AG09319 (cell line): ENCODE measurements around the gene AUTS2.

Experiments
- DNase-seq: peaks from one replicate; pipeline ENCODE4 v3.0.0-alpha.2; 2010; ENCODE audit warnings: low read depth; ENCODE audit errors: extremely low read depth
- CTCF ChIP-seq: IDR thresholded peaks from 2 replicates; pipeline ENCODE4 v1.5.1; 2011; ENCODE audit warnings: low read depth, mild to moderate bottlenecking, inconsistent platforms, low read length, moderate library complexity

AUTS2 gene

DNA sequence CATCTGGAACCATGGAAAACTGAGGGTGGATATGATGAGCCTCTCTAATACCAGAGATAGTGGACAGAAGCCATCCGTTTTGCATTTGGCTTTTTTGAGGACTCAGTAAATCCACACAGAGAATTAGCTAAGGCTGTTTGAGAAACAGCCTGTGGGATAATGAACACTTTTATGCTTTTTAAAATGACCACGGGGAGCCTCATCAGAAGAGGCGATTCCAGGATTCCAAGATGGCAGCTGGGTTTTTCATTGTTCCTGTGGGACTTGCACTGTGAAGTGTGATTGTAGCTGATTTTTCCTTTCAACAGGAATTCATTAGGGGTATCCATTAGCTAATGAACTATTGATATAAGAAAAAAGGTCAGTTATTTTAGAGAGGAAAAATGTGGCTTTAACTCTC lies 353.2 kb downstream of the AUTS2 start:
- no peak for TF ChIP-seq CTCF
- DNase-seq = no peak

DNA sequence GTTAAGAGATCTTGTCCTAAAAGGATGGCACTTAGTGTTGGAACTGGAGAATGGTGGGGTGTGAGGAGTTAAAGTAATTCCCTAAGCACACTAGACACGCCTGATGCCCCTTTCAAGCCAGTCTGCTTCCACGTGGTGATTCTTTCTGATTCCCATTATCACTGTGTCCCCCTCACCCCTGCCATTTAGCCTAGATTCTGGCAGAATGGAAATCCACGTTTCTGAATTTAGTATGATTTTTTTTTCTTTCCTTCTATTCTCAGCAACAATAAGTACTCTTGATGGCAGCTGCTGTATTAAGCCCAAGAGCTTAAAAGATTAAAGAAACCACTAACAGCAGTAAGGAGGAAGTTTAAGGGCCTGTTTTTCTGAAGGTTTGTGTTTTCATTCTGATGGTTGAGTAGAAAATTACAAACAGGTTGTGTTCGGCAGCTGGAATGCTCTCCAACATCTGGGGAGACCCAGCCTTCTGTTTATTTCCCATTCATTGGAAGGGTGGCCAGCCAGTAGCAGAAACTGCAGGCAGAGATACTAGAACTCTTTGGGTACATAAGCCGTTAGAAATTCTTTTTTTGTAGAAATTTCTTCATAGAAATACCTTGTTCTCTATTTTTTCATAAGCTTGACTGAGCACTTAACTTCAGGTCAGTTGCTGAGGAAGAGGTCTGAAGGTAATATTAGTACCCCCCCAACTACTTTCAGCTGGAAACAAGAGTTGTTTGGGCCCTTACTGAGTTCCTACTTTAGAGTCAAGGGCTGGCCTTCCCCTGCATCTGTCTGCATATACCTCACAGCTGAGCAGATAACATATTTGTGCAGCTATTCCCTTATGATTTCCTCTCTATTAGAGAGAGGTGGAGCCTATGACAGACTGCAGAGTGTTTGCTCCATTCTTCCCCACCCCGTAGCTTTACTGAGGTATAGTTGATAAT lies 355.1 kb downstream of the AUTS2 start:
- no peak for DNase-seq
- TF ChIP-seq CTCF = no peak

GRCh38 chr7:69956541-69956940 lies 358.3 kb downstream of the AUTS2 start:
- no peak for DNase-seq

DNA sequence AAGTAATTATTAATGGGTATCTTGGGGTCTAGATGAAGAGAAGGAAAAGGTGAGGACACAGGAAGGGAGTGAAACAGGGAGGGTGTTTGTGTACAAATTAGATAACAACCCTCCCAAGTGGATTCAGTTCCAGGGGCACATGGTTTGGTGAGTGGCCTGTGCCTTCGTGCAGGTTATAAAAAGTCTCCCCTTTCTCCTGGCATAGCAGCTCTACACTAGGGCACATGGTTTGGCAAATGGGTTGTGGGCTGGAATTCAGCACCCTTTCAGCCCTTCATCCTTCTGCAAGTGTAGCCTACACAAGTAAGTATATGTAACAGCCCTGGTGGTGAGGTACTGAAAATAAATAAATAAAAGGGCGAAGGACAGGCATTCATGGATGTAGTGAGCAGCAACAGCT lies 359.4 kb downstream of the AUTS2 start:
- DNase-seq = no peak
- TF ChIP-seq CTCF = no peak

More at GRCh38 chr7:69956541-69956940, 358.3 kb downstream of the AUTS2 start:
- no peak for TF ChIP-seq CTCF

GRCh38 chr7:69959789-69960499 lies 361.7 kb downstream of the AUTS2 start:
- no peak for DNase-seq
- no peak for TF ChIP-seq CTCF

- no peak for TF ChIP-seq CTCF
- DNase-seq = no peak
Measured at GRCh38 chr7:69961436-69961835, 363.2 kb downstream of the AUTS2 start.
